ENCODE data around the gene TRIO.
"Not testable (repeated sequence)": the region's sequence is repeated elsewhere in the genome, so short reads cannot be mapped to it uniquely, and the experiment has no call there.

- not testable (repeated sequence) for TF ChIP-seq CTCF (conservative IDR thresholded peaks at IDR 0.05 in 1 of 2, IDR thresholded peaks at IDR 0.05 in 1 of 2; ENCODE audit: low read depth in 1 of 2, low read length in 2 of 2); EZH2 (IDR thresholded peaks at IDR 0.05; ENCODE audit: low read length, missing control alignments)
These were observed 411.1 kb downstream of the TRIO start for GRCh38 chr5:14554288-14554687.
